ENCODE results near the gene TEKTIP1. TPM values are rescaled to one million over a fixed set of nuclear protein-coding genes. Genes with fewer than 3 reads are reported as not detected.

The TEKTIP1 gene
- total and polyA plus RNA-seq, 10 of the 15 experiments (the other 5 are each of a cell fraction or from before 2014, with no cell fraction given), result 0.18 to 2.6 (median 0.60) TPM; not detected in 5

DNA sequence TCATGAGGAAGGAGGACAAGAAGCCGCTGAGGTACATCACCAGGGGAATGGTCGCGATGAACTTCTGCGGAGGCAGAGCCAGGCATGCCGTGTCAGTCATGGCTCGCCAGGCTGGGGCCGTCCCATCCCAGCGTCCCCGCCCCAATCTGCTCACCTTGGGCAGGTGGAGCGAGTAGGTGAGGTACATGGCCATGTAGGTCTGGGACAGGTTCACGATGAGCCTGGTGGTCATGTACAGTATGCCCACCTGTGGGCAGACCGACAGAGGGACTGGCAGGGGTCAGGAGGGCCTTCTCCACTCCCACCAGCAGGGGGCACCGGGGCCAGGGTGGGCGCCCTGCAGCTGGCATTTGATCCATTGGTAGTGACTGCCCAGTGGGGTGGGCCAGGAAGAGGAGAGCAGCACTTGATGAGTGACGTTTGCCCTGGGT is 8.3 kb downstream of the TEKTIP1 start:
- Histone ChIP-seq H3K36me3 (ENCODE audit: control insufficient read depth in 2 of 2, insufficient read depth in 2 of 2, low read length in 1 of 2) (peaks cover 2 to 9% of the 10 kb centered on the region in 2 experiments; a peak in 3 of 4 replicates), H3K4me3 (no peak overlapping the region), H3K27ac (ENCODE audit: control insufficient read depth, insufficient read depth) (no peak overlapping the region), H3K4me1 (ENCODE audit: control insufficient read depth, insufficient read depth, low read length) (no peaks in the 10 kb centered on the region; the same call in 1 of the 2 replicates), H3K9me3 (replicated peaks; ENCODE audit: control insufficient read depth, insufficient read depth, low read length) (no peaks in the 10 kb centered on the region), H3K79me2 (ENCODE audit: control insufficient read depth, insufficient read depth, low read length) (no peaks in the 10 kb centered on the region; the same call in 1 of the 2 replicates), H4K20me1 (ENCODE audit: control insufficient read depth, insufficient read depth) (no peaks in the 10 kb centered on the region), H2AFZ (ENCODE audit: control insufficient read depth, low read depth, low read length) (no peak overlapping the region), H3K4me2 (ENCODE audit: control insufficient read depth, insufficient read depth) (no peak overlapping the region), H3K9ac (ENCODE audit: control insufficient read depth, insufficient read depth, low read length) (no peak overlapping the region), H3K27me3 (replicated peaks in 1 of 2; ENCODE audit: control insufficient read depth in 2 of 2, insufficient read depth in 2 of 2, low read length in 1 of 2) (no peaks in the 10 kb centered on the region)
- TF ChIP-seq SMC3 (IDR thresholded peaks at IDR 0.05; ENCODE audit: borderline replicate concordance, low read length) (0 out of 2 replicates have a peak, but pooled peaks have one; percentile 5), IRF4 (IDR thresholded peaks at IDR 0.05; ENCODE audit: low read depth, low read length) (no peak), TCF12 (IDR thresholded peaks at IDR 0.05; ENCODE audit: low read depth, low read length) (0 out of 2 replicates have a peak, but pooled peaks have one; percentile 16), NR2C1 (IDR thresholded peaks at IDR 0.05) (no peak), BMI1 (IDR thresholded peaks at IDR 0.05; ENCODE audit: borderline replicate concordance) (no peak), SMARCA5 (IDR thresholded peaks at IDR 0.05) (peak; percentile 68), POLR2A (IDR thresholded peaks at IDR 0.05; ENCODE audit: low read depth, low read length) (peak; percentile 31; the same call in 1 of the 2 replicates), BCL11A (IDR thresholded peaks at IDR 0.05; ENCODE audit: low read depth, low read length) (no peak), MEF2B (IDR thresholded peaks at IDR 0.05; ENCODE audit: partially characterized antibody, poor library complexity, severe bottlenecking) (no peak), CEBPB (IDR thresholded peaks at IDR 0.05; ENCODE audit: borderline replicate concordance in 1 of 2, low read depth in 2 of 2, low read length in 2 of 2) (no peak), SPI1 (IDR thresholded peaks at IDR 0.05; ENCODE audit: borderline replicate concordance, insufficient read depth, low read depth, low read length) (no peak)
- TF ChIP-seq, protein P1, sequence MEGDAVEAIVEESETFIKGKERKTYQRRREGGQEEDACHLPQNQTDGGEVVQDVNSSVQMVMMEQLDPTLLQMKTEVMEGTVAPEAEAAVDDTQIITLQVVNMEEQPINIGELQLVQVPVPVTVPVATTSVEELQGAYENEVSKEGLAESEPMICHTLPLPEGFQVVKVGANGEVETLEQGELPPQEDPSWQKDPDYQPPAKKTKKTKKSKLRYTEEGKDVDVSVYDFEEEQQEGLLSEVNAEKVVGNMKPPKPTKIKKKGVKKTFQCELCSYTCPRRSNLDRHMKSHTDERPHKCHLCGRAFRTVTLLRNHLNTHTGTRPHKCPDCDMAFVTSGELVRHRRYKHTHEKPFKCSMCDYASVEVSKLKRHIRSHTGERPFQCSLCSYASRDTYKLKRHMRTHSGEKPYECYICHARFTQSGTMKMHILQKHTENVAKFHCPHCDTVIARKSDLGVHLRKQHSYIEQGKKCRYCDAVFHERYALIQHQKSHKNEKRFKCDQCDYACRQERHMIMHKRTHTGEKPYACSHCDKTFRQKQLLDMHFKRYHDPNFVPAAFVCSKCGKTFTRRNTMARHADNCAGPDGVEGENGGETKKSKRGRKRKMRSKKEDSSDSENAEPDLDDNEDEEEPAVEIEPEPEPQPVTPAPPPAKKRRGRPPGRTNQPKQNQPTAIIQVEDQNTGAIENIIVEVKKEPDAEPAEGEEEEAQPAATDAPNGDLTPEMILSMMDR (IDR thresholded peaks at IDR 0.05 in 2 of 3, conservative IDR thresholded peaks at IDR 0.05 in 1 of 3; ENCODE audit: control insufficient read depth in 2 of 3, extremely low read depth in 1 of 3, insufficient read depth in 1 of 3, low read depth in 3 of 3, low read length in 3 of 3), result peak; percentile 30 to 71 (median 63)
- TF ChIP-seq, protein P2, sequence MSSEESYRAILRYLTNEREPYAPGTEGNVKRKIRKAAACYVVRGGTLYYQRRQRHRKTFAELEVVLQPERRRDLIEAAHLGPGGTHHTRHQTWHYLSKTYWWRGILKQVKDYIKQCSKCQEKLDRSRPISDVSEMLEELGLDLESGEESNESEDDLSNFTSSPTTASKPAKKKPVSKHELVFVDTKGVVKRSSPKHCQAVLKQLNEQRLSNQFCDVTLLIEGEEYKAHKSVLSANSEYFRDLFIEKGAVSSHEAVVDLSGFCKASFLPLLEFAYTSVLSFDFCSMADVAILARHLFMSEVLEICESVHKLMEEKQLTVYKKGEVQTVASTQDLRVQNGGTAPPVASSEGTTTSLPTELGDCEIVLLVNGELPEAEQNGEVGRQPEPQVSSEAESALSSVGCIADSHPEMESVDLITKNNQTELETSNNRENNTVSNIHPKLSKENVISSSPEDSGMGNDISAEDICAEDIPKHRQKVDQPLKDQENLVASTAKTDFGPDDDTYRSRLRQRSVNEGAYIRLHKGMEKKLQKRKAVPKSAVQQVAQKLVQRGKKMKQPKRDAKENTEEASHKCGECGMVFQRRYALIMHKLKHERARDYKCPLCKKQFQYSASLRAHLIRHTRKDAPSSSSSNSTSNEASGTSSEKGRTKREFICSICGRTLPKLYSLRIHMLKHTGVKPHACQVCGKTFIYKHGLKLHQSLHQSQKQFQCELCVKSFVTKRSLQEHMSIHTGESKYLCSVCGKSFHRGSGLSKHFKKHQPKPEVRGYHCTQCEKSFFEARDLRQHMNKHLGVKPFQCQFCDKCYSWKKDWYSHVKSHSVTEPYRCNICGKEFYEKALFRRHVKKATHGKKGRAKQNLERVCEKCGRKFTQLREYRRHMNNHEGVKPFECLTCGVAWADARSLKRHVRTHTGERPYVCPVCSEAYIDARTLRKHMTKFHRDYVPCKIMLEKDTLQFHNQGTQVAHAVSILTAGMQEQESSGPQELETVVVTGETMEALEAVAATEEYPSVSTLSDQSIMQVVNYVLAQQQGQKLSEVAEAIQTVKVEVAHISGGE (CRISPR knock-in tag; IDR thresholded peaks at IDR 0.05), result no peak
- TF ChIP-seq, protein P3, sequence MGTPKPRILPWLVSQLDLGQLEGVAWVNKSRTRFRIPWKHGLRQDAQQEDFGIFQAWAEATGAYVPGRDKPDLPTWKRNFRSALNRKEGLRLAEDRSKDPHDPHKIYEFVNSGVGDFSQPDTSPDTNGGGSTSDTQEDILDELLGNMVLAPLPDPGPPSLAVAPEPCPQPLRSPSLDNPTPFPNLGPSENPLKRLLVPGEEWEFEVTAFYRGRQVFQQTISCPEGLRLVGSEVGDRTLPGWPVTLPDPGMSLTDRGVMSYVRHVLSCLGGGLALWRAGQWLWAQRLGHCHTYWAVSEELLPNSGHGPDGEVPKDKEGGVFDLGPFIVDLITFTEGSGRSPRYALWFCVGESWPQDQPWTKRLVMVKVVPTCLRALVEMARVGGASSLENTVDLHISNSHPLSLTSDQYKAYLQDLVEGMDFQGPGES (IDR thresholded peaks at IDR 0.05), result no peak
- DNase-seq (ENCODE audit: low read depth, low spot score) (no peak), FAIRE-seq (no peak), ATAC-seq (peak; percentile 43)
- in situ Hi-C loops (cut with MboI), result no loop called here
- RAD21 ChIA-PET (ENCODE audit: unreplicated experiment), result no interaction called here
- 80% methylated on average over 15 of the region's 15 CpGs for WGBS (ENCODE audit: insufficient coverage, insufficient replicate concordance, low lambda C conversion rate, missing lambda C conversion rate)
- POLR2A ChIA-PET, result no interaction called here
- BruUV-seq (replicated peaks), result no TSS peak
- CTCF ChIA-PET, result interaction anchor here (1.0 to 1.6 kb wide), 3 partner anchors 9 to 70 kb away, joined by 3 to 4 read pairs (median 3); partner anchors contain the start of gene TEKTIP1
- SMC1A ChIA-PET (ENCODE audit: uncharacterized antibody, unreplicated experiment), result no interaction called here
- intact Hi-C loops (cut with micrococcal nuclease; ENCODE audit: unreplicated experiment), result loop anchor here (5.0 kb wide), 1 partner anchor 160 kb away; the partner anchor contains the start of gene TJP3
